NB4 (cell line): ENCODE results near the gene TLR4.
A peak's percentile ranks its signal among the peaks of the same experiment; 100 is the strongest.

Experiments used
- DNase-seq: peaks from one replicate; pipeline ENCODE4 v3.0.0; 2010; ENCODE audit warnings: low read depth
- H3K4me3 ChIP-seq: one replicate; pipeline ENCODE4 v1.5.1; 2011; ENCODE audit warnings: mild to moderate bottlenecking, low read depth, low read length, moderate library complexity
- MYC ChIP-seq: IDR thresholded peaks from 2 replicates; pipeline ENCODE4 v1.6.1; 2011; ENCODE audit warnings: low read depth, low read length
- POLR2A ChIP-seq: IDR thresholded peaks from 2 replicates; pipeline ENCODE4 v1.6.1; 2011; ENCODE audit warnings: mild to moderate bottlenecking; ENCODE audit not compliant: insufficient read length; ENCODE audit errors: extremely low read depth
- TF ChIP-seq, protein P1 (sequence below): IDR thresholded peaks from 2 replicates; pipeline ENCODE4 v1.6.1; 2011; ENCODE audit warnings: low read depth, low read length
- TF ChIP-seq, protein P2 (sequence below): IDR thresholded peaks from one replicate; pipeline ENCODE4 v1.5.1; 2012; ENCODE audit warnings: low read depth, low read length

The TLR4 gene

DNA sequence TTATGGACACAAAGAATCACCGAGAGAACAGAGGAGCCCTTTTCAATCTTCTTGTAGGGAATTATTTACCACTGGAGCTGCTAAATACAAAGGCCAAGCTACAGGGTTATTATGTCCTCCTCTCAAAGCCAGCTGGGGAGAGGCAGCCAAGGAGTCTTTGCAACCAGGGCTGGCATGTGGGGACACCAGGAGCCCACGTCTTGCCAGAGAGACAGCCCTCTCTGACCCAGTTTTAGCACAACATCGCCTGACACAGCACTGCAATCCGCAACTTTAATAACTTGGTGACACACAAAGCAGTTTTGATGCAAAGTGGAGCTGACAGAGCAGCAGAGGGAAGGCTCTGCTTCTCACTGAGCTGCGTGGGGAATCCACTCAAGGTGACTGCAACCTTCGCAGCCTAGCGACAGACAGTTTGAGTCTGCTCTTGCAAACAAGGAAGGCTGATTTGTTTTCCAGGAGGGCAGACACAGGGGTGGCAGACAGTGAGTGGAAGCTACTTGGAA is 33.6 kb downstream of the TLR4 start:
- H3K4me3 ChIP-seq: no peak overlapping the region
- no peak for TF ChIP-seq POLR2A
- no peak for TF ChIP-seq MYC
- TF ChIP-seq, protein P1, sequence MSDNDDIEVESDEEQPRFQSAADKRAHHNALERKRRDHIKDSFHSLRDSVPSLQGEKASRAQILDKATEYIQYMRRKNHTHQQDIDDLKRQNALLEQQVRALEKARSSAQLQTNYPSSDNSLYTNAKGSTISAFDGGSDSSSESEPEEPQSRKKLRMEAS: no peak
- TF ChIP-seq, protein P2, sequence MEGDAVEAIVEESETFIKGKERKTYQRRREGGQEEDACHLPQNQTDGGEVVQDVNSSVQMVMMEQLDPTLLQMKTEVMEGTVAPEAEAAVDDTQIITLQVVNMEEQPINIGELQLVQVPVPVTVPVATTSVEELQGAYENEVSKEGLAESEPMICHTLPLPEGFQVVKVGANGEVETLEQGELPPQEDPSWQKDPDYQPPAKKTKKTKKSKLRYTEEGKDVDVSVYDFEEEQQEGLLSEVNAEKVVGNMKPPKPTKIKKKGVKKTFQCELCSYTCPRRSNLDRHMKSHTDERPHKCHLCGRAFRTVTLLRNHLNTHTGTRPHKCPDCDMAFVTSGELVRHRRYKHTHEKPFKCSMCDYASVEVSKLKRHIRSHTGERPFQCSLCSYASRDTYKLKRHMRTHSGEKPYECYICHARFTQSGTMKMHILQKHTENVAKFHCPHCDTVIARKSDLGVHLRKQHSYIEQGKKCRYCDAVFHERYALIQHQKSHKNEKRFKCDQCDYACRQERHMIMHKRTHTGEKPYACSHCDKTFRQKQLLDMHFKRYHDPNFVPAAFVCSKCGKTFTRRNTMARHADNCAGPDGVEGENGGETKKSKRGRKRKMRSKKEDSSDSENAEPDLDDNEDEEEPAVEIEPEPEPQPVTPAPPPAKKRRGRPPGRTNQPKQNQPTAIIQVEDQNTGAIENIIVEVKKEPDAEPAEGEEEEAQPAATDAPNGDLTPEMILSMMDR: no peak
- DNase-seq: no peak

DNA sequence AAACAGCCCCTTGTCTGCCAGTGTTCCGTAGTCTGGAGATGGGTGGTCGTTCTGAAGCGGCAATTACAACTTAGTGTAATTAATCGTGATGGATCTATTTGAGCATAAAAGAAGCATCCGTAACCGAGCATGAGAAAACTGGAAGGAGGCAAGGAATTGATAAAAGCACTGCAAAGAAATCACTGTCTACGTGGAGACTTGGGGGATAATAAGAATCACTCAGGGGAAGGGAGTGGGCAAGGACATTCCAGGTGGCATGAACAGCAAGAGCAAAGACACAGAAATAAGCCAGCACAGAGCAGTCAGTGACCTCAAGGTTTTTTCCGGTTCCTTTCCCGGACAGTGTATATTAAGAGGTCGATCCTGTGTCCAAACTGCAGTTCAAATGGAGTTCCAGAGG is 35.0 kb downstream of the TLR4 start:
- DNase-seq: no peak
- no peak for TF ChIP-seq POLR2A
- no peak for TF ChIP-seq MYC
- TF ChIP-seq, protein P1: no peak
- TF ChIP-seq, protein P2: no peak
- H3K4me3 ChIP-seq: no peak overlapping the region

GRCh38 chr9:117739624-117740347 is 35.6 kb downstream of the TLR4 start:
- no peak overlapping the region for H3K4me3 ChIP-seq
- DNase-seq: no peak
- TF ChIP-seq, protein P1: no peak
- TF ChIP-seq MYC (no peak), POLR2A (no peak)
- TF ChIP-seq, protein P2: no peak

- H3K4me3 ChIP-seq: no peak overlapping the region
- DNase-seq: no peak
- TF ChIP-seq, protein P1: no peak
- TF ChIP-seq, protein P2: no peak
- TF ChIP-seq POLR2A: no peak
- TF ChIP-seq MYC: no peak
Observed at GRCh38 chr9:117742131-117742530, 37.9 kb downstream of the TLR4 start.

DNA sequence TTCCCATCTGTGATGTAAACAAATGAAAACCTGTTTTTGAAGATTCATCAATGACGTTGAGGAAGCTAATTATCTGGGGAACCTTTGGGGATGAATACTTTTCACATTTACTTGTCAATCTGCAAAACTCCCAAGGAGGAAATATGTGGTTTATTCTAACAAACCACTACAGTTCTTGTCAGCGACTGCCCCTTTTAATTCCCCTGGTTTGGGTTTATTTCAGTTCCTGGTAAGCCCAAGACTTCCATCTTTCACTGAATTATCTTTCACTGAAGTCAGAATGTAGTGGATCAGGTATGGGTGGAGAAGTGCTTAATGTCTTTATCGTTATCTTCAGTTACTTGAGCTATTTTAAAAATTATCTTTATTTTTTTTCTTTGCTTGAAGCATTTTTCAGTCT is 40.2 kb downstream of the TLR4 start:
- TF ChIP-seq, protein P2: no peak
- TF ChIP-seq, protein P1: no peak
- no peak for TF ChIP-seq POLR2A
- no peak for TF ChIP-seq MYC
- DNase-seq: peak; percentile 23
- H3K4me3 ChIP-seq: no peak overlapping the region
